Colonic mucosa (tissue), 4 donors: ENCODE data around the gene ST7. TPM values are rescaled to one million over a fixed set of nuclear protein-coding genes. Genes with fewer than 3 reads are reported as not detected.

Experiments
- DNase-seq: peaks from one replicate; pipeline ENCODE4 v3.0.0-alpha.2; 2020
- H3K27ac ChIP-seq: fragments of 200-600 bp; one replicate; pipeline ENCODE4 v1.8.0; 2021
- H3K27me3 ChIP-seq: fragments of 200-600 bp; one replicate; pipeline ENCODE4 v1.8.0; 2021
- H3K36me3 ChIP-seq: fragments of 200-600 bp; one replicate; pipeline ENCODE4 v1.8.0; 2021
- H3K4me1 ChIP-seq: fragments of 200-600 bp; one replicate; pipeline ENCODE4 v1.8.0; 2021; ENCODE audit warnings: mild to moderate bottlenecking
- H3K4me3 ChIP-seq: fragments of 200-600 bp; one replicate; pipeline ENCODE4 v1.8.0; 2021
- H3K9ac ChIP-seq, 2 donors: one replicate each; pipeline ENCODE4 v1.7.0; 2013; ENCODE audit warnings: control low read depth in 2 of 2, low read depth in 2 of 2, low read length in 2 of 2
- H3K9me3 ChIP-seq: fragments of 200-600 bp; one replicate; pipeline ENCODE4 v1.8.0; 2021
- intact Hi-C: fragments of 100-400 bp; cut with DNase I; formaldehyde crosslinking; loops from one replicate; pipeline ENCODE4 v1.14.1; 2022
- total RNA-seq, 2 donors: library from RNA; stranded (reverse); fragmentation: NEBNext Ultra II Directional in 1 of 2; extraction: Animal tissue kit (Norgen Biotek cat#: 25700) in 1 of 2; gene quantifications; one replicate each; pipeline ENCODE4 v1.2.1, GENCODE V29; 2021
- TF ChIP-seq, protein P1 (sequence below): fragments of 200-600 bp; IDR thresholded peaks from one replicate; pipeline ENCODE4 v1.8.0; 2022; ENCODE audit warnings: antibody characterized with exemption, mild to moderate bottlenecking
- donor health status: healthy.
- donor health status: DM: no; HTN: no; CAD: no.
- donor health status: DM: no; HTN: no; CAD: no.

The ST7 gene
- total RNA-seq, 2 donors from 2014 or later: 10.6 to 12.2 TPM

- Histone ChIP-seq H3K9me3 (no peaks in the 10 kb centered on the region), H3K36me3 (no peaks in the 10 kb centered on the region), H3K4me3 (no peak overlapping the region), H3K4me1 (no peaks in the 10 kb centered on the region), H3K9ac (no peak overlapping the region), H3K27me3 (no peaks in the 10 kb centered on the region), H3K27ac (no peak overlapping the region)
- intact Hi-C loops: no loop called here
- no peak for DNase-seq
- TF ChIP-seq, protein P1, sequence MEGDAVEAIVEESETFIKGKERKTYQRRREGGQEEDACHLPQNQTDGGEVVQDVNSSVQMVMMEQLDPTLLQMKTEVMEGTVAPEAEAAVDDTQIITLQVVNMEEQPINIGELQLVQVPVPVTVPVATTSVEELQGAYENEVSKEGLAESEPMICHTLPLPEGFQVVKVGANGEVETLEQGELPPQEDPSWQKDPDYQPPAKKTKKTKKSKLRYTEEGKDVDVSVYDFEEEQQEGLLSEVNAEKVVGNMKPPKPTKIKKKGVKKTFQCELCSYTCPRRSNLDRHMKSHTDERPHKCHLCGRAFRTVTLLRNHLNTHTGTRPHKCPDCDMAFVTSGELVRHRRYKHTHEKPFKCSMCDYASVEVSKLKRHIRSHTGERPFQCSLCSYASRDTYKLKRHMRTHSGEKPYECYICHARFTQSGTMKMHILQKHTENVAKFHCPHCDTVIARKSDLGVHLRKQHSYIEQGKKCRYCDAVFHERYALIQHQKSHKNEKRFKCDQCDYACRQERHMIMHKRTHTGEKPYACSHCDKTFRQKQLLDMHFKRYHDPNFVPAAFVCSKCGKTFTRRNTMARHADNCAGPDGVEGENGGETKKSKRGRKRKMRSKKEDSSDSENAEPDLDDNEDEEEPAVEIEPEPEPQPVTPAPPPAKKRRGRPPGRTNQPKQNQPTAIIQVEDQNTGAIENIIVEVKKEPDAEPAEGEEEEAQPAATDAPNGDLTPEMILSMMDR: no peak
Measured at GRCh38 chr7:117082647-117083046, 129.3 kb downstream of the ST7 start.

- no peak for DNase-seq
- intact Hi-C loops: no loop called here
- no peaks in the 10 kb centered on the region for H3K27me3 ChIP-seq
Measured at GRCh38 chr7:117083648-117084047, 130.3 kb downstream of the ST7 start.

DNA sequence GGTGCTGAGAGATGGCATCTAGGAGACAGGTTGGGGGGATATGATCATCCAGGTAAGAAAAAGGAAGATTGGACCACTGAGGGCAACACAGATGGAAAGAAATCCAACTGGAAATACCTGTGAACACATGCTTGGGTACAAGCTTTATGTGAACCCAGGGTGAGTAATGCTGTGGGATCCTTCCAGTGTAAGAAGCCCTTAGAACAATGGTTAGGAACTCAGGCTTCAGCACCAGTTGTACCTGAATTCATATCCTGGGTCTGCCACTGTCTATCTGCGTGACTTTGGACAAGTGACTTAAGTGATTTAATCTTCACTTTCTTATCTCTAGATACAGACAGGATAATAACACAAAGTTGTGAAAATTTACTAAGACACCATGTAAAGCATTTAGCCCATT is 131.0 kb downstream of the ST7 start:
- no peaks in the 10 kb centered on the region for H3K27me3 ChIP-seq
- H3K36me3 ChIP-seq: no peaks in the 10 kb centered on the region
- H3K4me1 ChIP-seq: no peaks in the 10 kb centered on the region
- no peak overlapping the region for H3K4me3 ChIP-seq
- intact Hi-C loops: no loop called here
- H3K9me3 ChIP-seq: no peaks in the 10 kb centered on the region
- no peak overlapping the region for H3K9ac ChIP-seq
- no peak overlapping the region for H3K27ac ChIP-seq
- TF ChIP-seq, protein P1: no peak
- no peak for DNase-seq

More at GRCh38 chr7:117083648-117084047, 130.3 kb downstream of the ST7 start:
- TF ChIP-seq, protein P1: no peak
- Histone ChIP-seq H3K9me3 (no peaks in the 10 kb centered on the region), H3K36me3 (no peaks in the 10 kb centered on the region), H3K27ac (no peak overlapping the region), H3K9ac (no peak overlapping the region), H3K4me1 (no peaks in the 10 kb centered on the region), H3K4me3 (no peak overlapping the region)

DNA sequence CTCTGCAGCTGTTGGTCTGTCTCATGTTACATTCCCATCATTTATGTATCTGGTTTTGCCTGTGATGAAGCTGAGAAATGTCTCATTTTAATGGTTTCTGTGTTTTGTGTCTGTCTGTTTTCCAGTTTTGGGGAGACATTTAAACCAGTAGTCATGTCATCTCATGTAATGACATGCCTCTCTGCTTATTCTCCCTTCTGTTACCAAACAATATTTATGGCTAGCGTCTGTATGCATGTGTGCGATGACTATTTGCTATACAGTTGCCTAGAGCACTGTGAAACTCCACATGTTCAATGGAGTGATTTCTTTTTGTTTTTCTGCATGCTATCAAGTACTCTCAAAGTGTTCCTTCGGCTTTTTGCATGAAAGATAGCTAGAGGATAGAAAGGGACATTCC is 132.0 kb downstream of the ST7 start:
- TF ChIP-seq, protein P1: no peak
- no peaks in the 10 kb centered on the region for H3K9me3 ChIP-seq
- H3K27me3 ChIP-seq: no peaks in the 10 kb centered on the region
- H3K4me1 ChIP-seq: no peaks in the 10 kb centered on the region
- intact Hi-C loops: no loop called here
- no peak for DNase-seq
- no peak overlapping the region for H3K27ac ChIP-seq
- H3K4me3 ChIP-seq: no peak overlapping the region
- no peaks in the 10 kb centered on the region for H3K36me3 ChIP-seq
- no peak overlapping the region for H3K9ac ChIP-seq

DNA sequence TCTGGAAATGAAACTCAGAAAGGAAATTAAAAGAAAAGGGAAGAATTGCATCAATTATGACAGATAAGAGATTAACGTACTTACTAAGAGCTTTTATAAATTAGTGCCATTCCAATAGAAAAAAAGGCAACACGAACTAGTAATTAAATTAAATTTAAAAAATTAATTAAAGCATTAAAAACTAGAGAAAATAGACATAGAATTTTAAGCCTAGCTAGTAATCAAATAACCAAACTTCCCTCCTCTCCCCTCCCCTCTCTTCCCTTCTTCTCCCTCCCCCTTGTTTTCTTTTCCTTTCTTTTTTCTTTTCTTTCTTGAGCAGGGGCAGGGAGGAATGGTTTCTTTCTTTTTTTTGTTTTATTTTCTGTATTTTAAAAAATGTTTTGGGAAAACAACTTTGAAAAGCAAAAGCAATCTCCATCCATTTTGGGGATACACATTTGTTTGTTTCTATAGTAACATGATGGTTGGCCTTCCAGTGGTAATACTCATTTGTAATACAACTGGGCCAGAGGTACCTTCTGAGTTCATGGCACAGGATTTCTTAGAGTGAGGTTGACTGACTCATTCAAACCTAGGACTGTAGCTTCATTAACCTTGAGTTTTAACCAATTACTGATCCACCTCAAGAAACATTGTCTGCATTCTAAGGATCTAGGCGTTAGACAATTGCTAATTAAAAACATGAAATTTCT is 132.6 kb downstream of the ST7 start:
- H3K27me3 ChIP-seq: no peaks in the 10 kb centered on the region
- intact Hi-C loops: no loop called here
- no peak overlapping the region for H3K27ac ChIP-seq
- no peaks in the 10 kb centered on the region for H3K4me1 ChIP-seq
- no peak for DNase-seq
- H3K36me3 ChIP-seq: no peaks in the 10 kb centered on the region
- no peak overlapping the region for H3K9ac ChIP-seq
- TF ChIP-seq, protein P1: no peak
- no peaks in the 10 kb centered on the region for H3K9me3 ChIP-seq
- H3K4me3 ChIP-seq: no peak overlapping the region
